TTC549 (cell line): ENCODE data around the gene PRB3.

Experiments used
- FAIRE-seq: peaks from 2 replicates; lab custom pipeline; 2012; peaks lifted over from hg19 to GRCh38; lab: Jason Lieb, UNC

The PRB3 gene

GRCh38 chr12:11269607-11270006 lies at the start of gene PRB3:
Gene PRB3, minus strand, starts transcription at chr12:11269707. Its CDS starts 38 bp downstream, at chr12:11269669.
- FAIRE-seq, result no peak

GRCh38 chr12:11310336-11310735 lies 40.8 kb upstream of the PRB3 start, which contains the start of gene PRB4:
Gene PRB4, minus strand, starts transcription at chr12:11310436. Its CDS starts 38 bp downstream, at chr12:11310398.
- FAIRE-seq, result no peak

- FAIRE-seq, result no peak
These were observed 37.6 kb upstream of the PRB3 start for GRCh38 chr12:11307143-11307542.

GRCh38 chr12:11273449-11273848 lies 3.9 kb upstream of the PRB3 start:
- no peak for FAIRE-seq

- no peak for FAIRE-seq
These were observed 5.0 kb downstream of the PRB3 start for GRCh38 chr12:11264501-11264900.

- FAIRE-seq, result no peak
These were observed 23.0 kb downstream of the PRB3 start for GRCh38 chr12:11246489-11246888.

- no peak for FAIRE-seq
These were observed 26.9 kb downstream of the PRB3 start for GRCh38 chr12:11242656-11243055.

GRCh38 chr12:11240348-11240930 lies 29.1 kb downstream of the PRB3 start:
- FAIRE-seq, result no peak

GRCh38 chr12:11238275-11238674 lies 31.2 kb downstream of the PRB3 start:
- FAIRE-seq, result no peak

- no peak for FAIRE-seq
These were observed 36.0 kb downstream of the PRB3 start for GRCh38 chr12:11233532-11233931.

- FAIRE-seq, result no peak
These were observed 41.1 kb downstream of the PRB3 start for GRCh38 chr12:11228296-11228879.

GRCh38 chr12:11227373-11227772 lies 42.1 kb downstream of the PRB3 start:
- no peak for FAIRE-seq
